ENCODE results near the gene CYP4V2.
"Not testable (repeated sequence)": the region's sequence is repeated elsewhere in the genome, so short reads cannot be mapped to it uniquely, and the experiment has no call there.

CYP4V2 gene

DNA sequence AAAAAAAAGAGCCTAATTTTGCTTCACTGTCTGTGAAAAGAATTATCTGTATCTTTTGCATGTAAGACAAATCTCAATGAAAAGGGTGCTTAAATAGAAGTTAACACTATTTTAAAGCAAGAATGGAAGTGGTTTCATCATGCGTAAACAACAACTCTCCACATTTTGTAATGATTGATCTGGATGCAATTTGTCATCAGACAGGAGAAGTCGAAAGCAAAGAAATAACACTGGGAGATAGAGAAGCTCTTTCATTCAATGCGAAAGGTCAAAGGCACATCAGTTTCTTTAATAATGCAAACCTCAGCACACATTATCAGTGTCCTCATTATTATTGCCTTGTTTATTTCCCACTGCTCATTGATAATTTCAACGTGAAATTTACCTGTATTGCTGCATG is 44.8 kb downstream of the CYP4V2 start:
- no peak for DNase-seq

DNA sequence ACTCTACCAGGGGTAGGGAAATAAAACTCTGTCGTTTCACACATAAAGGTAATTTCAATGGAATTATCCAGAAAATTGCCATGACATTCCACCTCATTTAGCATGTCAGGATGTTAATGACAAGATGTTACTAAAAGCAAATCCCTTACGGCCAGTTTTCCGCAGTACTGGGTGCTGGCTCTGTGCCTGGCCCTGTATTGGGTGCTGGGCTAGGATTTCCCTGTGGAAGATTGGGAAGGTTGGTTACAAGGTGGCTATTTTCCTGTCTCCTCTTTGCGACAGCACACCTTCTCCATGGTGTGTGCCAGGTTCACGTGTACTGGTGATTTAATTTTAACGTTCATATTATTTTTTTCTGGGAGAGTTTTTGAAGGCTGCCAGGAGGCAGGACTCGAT is 49.1 kb downstream of the CYP4V2 start:
- no peak for DNase-seq

DNA sequence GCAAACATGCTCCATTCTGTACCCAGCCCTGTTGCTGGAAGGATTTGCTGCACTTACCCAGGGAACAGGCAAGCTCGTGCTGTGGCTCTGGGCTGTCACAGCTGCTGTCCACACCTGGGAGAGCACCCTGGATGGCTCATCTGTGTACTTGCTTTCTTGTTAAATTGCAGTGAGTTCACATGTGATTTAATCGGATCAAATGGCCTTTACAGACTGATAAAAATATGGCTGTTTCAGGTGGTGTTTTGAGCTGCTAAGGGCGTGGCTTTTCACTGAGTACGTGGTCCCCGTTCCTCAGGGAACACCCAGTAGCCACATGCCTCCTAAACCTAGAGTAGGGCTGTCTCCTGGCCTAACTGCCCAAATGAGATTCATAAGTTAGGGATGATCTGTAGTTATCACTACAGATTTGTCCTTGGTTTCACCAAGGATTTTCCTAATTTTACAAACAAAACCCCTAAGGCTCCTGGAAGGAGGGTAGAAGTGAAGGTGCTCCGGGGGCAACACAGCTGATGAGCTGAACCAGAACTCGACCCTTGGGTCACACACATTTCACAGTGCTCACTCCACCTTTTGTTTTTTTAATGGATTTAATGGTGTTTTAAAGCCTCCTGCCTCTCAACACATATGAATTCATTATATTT is 49.6 kb downstream of the CYP4V2 start:
- DNase-seq = no peak

DNA sequence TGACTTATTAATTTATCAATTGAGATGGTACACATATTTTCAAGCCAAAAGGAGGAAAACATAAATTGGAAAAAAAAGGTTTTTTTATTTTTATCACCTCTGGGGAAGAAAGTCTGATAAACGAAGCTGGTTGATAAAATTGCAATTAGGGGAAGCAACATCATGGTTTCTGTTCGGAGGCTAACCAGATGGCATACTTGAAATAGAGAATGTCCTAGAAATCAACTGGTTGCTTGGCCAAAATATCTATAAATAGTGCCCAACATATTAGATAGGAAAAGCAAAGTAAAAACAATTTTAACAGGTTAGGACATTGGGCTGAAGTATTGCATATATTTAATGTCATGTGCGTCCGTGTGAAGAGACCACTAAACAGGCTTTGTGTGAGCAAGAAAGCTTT is 50.2 kb downstream of the CYP4V2 start:
- DNase-seq = no peak

DNA sequence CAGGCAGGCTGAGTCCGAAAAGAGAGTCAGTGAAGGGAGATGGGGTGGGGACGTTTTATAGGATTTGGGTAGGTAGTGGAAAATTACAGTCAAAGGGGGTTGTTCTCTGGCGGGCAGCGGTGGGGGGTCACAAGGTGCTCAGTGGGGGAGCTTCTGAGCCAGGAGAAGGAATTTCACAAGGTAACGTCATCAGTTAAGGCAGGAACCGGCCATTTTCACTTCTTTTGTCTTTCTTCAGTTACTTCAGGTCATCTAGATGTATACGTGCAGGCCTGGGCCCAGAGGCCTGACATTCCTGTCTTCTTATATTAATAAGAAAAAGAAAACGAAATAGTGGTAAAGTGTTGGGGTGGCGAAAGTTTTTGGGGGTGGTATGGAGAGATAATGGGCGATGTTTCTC is 50.7 kb downstream of the CYP4V2 start:
- not testable (repeated sequence) for DNase-seq

DNA sequence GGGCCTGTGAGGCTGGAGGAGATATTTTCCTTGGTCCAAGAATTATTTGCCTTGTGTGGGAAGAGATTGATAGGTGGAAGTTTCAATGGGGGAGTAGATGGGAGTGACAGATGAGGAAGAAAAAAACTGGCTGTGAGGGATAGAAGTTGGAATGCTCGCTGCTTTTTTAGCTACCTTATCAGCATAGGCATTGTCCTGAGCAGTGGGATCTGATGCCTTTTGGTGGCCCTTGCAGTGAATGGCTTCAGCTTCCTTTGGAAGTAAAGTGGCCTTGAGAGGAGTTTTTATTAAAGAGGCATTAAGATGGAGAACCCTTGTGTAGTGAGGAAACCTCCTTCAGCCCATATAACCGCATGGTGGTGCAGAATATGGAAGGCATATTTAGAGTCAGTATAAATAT is 52.0 kb downstream of the CYP4V2 start:
- no peak for DNase-seq

DNA sequence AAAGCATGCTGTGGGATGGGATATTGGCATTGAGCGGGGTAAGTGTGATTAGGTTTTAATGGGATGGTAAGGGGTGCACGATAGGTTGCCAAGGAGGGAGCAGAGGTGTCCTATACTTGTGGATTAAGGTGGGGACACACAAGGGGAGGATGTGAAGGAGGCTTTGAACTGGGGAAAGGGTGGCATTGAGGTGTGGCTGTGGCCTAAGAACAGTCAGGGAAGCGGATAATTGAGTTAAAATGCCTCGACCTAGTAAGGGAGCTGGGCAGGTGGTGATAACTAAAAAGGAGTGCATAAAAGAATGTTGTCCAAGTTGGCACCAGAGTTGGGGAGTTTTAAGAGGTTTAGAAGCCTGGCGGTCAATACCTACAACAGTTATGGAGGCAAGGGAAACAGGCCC is 53.5 kb downstream of the CYP4V2 start:
- DNase-seq = no peak

DNA sequence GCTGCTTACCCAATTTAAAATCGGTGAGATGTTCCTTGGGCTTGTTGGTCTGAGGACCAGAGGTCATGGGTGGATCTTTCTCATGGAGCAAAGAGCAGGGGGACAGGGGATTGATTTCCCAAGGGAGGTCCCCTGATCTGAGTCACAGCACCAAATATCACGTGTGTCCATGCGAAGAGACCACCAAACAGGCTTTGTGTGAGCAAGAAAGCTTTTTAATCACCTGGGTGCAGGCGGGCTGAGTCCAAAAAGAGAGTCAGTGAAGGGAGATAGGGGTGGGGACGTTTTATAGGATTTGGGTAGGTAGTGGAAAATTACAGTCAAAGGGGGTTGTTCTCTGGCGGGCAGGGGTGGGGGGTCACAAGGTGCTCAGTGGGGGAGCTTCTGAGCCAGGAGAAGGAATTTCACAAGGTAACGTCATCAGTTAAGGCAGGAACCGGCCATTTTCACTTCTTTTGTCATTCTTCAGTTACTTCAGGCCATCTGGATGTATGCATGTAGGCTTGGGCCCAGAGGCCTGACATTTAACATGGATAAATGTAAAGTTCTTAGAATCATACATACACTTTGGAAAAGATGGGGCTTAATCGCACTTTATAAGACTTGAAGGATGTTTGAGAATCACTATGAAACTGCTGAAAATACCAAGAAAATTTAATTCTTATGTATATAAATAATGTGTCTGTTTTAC is 55.8 kb downstream of the CYP4V2 start:
- not testable (repeated sequence) for DNase-seq

DNA sequence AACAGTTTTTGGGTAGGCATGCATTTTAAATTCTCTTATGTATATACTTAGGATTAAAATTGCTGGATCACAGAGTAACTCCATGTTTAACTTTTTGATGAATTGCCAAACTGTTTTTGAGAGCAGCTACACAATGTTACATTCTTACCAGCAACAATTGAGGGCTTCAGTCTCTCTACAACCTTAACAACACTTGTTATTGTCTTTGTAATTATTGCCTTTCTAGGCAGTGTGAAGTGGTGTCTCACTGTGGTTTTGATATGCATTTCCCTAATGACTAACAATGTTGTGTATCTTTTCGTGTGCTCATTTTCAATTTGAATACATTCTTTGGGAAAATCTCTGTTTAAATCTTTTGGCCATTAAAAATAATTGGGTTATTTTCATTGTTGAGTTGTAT is 57.3 kb downstream of the CYP4V2 start:
- no peak for DNase-seq

DNA sequence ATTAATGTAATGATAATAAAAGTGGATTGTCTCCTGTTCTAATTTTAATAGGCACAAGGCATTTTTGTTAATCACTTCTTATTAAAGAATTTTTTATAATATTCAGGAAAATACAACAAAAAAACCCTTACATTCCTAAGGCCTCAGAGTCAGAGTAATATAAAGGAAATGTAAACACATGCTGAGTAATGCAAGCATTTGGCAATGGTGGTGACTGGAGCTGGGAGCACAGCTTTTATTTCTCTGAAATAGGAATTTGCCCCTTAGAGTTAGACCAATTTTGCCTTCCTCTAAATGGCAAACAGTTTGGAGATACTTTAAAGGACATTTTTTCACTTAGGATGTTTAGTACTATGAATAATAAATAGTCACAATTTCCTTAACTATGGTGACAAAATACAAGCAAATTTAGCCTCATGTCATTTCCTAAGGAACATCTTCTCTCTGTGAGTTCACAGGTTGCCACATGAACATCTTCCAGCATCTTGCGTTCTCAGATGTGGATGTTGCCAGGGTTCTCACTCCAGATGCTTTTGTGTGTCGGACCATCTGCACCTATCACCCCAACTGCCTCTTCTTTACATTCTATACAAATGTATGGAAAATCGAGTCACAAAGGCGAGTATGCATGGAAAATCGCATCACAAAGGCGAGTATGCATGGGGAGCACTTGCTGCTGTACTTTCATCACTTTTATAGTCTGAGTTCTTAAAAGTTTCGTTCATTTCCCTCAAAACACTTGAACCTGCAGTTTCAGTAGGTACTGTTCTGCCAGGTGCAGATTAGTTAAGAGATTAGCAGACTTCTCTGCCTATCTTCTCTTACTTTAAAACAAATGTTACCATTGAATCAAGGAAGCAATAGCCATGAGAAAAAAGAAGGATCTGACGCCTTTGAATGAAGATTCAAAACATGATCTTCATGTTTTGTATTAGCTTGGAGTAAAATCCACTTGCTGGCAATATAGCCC is 58.7 kb downstream of the CYP4V2 start:
- no peak for DNase-seq

DNA sequence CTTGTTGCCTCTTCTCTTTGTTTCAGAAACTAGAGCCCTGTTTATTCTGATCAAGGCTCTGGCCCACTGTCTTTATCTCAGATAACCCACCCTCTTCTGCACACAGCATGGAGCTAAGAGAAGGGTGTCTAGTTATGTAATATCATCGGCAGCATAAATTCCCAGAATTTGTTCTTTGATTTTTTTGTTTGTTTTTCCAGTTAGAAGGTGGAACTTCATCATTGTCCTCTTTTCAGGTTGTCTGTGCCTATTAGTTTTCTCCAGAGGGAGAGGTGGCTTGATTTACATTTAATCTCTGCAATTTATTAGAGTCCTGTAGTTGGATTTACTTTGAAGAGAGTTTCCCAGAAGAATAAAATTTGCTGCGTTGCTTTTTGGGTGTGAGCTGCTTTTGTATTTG is 59.4 kb downstream of the CYP4V2 start:
- no peak for DNase-seq

DNA sequence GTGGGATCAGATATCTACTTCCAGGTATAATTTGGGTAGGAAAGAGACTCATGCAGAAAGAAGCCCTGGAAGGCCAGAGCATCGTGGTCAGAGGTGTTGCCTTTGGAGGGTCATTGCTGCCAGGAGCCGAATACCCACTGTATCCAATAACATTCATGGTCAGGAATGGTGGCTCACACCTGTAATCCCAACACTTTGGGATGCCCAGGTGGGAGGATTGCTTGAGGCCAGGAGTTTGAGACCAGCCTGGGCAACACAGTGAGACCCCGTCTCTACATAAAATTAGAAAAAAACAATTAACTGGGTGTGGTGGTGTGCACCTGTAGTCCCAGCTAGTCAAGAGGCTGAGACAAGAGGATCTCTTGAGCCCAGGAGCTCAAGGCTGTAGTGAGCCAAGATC is 63.8 kb downstream of the CYP4V2 start:
- no peak for DNase-seq

DNA sequence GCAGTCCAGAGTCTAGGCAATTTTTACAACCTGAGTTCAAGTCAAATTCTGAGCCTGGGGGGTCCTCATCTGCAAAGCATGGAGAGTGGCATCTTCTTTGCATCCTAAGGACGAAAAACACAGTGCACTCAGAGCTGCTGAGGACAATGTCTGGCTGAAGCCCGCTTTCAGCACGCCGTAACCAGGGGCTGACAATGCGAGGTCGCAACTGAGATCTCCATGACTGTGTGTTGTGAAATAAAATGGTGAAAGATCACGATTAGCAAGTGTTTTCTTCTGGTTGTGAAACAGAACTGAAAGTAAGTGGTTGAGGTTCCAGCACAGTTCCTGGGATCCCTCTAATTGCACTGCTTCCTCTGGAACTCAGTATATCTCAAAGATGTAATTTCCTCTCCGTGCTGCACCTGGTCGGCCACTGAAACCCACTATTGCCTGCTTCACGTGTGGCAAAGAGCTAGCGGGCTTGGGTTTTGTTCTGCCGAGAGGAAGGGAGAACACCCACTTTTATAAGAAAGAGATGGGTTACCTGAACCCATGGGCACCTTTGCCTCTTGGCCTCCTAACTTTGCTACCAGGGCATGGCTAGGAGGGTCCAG is 66.9 kb downstream of the CYP4V2 start:
- DNase-seq = no peak

DNA sequence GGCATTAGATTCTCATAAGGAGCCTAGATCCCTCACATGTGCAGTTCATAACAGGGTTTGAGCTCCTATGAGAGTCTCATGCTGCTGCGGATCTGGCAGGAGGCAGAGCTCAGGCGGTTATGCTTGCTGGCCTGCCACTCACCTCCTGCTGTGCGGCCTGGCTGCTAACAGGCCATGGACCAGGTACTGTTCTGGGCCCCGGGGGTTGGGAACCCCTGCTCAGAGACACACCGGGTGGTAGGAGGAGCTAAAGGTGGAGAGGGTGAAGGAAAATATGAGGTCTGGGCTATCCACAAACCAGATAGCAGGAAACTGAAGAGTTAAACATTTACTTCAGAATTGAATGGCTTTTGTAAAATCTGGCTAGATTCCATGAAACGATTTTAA is 68.7 kb downstream of the CYP4V2 start:
- no peak for DNase-seq

All from activated gamma-delta T cell treated with Interleukin-2 at 50 U/mL for 16 hours (primary cell).